Testis (tissue), 2 donors: ENCODE data around the gene PTGS2.

ENCODE experiments used
- POLR2A ChIP-seq: fragments of 450-650 bp; IDR thresholded peaks from one replicate; pipeline ENCODE4 v1.6.1; 2017; ENCODE audit warnings: antibody characterized with exemption, mild to moderate bottlenecking, moderate library complexity
- TF ChIP-seq, protein P1 (sequence below), 3 experiments: fragments of 450-650 bp in 2 of 3; fragments of 200-600 bp in 1 of 3; sonication (generic) in 1 of 3; IDR thresholded peaks; one replicate each; pipeline ENCODE4 v1.5.1; 2016 to 2019; ENCODE audit warnings: antibody characterized with exemption in 3 of 3, mild to moderate bottlenecking in 2 of 3, moderate library complexity in 1 of 3

DNA sequence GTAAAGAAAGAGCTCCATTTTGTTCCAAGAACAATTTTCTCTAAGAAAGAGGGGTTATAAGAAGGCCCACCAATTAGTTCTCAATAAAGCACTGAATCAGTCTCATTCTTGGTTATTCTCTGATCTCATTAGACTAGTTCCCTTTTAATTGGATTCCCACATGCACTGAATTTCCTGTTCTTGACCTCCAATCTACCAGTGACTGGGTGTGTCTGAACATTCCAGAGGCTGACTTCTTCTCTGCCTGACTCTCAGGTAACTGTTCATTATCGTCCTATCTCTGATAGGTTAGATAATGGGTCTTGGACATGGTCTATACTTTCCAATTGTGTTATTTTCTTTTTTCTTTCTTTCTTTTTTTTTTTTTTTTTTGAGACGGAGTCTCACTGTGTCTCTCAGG is 22.7 kb downstream of the PTGS2 start:
- TF ChIP-seq, protein P1, sequence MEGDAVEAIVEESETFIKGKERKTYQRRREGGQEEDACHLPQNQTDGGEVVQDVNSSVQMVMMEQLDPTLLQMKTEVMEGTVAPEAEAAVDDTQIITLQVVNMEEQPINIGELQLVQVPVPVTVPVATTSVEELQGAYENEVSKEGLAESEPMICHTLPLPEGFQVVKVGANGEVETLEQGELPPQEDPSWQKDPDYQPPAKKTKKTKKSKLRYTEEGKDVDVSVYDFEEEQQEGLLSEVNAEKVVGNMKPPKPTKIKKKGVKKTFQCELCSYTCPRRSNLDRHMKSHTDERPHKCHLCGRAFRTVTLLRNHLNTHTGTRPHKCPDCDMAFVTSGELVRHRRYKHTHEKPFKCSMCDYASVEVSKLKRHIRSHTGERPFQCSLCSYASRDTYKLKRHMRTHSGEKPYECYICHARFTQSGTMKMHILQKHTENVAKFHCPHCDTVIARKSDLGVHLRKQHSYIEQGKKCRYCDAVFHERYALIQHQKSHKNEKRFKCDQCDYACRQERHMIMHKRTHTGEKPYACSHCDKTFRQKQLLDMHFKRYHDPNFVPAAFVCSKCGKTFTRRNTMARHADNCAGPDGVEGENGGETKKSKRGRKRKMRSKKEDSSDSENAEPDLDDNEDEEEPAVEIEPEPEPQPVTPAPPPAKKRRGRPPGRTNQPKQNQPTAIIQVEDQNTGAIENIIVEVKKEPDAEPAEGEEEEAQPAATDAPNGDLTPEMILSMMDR (IDR thresholded peaks at IDR 0.05): no peak
- TF ChIP-seq POLR2A: no peak
